Fibroblast of mammary gland (primary cell): ENCODE measurements around the gene OLIG1.

ENCODE experiments used
- DNase-seq: peaks from one replicate; pipeline ENCODE4 v3.0.0-alpha.2; 2010; ENCODE audit warnings: low read depth
- H3K4me3 ChIP-seq: 2 replicates; pipeline ENCODE4 v1.5.1; 2011; ENCODE audit warnings: low read depth, mild to moderate bottlenecking, low read length, moderate library complexity; ENCODE audit not compliant: control insufficient read depth
- CTCF ChIP-seq: conservative IDR thresholded peaks from 2 replicates; pipeline ENCODE4 v1.5.1; 2011; ENCODE audit warnings: low read depth, low read length, inconsistent platforms; ENCODE audit not compliant: control insufficient read depth, insufficient read depth

OLIG1 gene

GRCh38 chr21:33027401-33028286 lies 42.3 kb upstream of the OLIG1 start:
- no peak overlapping the region for H3K4me3 ChIP-seq
- TF ChIP-seq CTCF = no peak
- DNase-seq = no peak

- no peak for DNase-seq
- H3K4me3 ChIP-seq = no peak overlapping the region
- TF ChIP-seq CTCF = no peak
These were observed 41.7 kb upstream of the OLIG1 start for GRCh38 chr21:33028287-33028670.

GRCh38 chr21:33028773-33029384 lies 41.1 kb upstream of the OLIG1 start:
- no peak for TF ChIP-seq CTCF
- DNase-seq = no peak
- H3K4me3 ChIP-seq = no peak overlapping the region

- no peak for DNase-seq
- H3K4me3 ChIP-seq = no peak overlapping the region
- TF ChIP-seq CTCF = no peak
These were observed 40.5 kb upstream of the OLIG1 start for GRCh38 chr21:33029385-33029921.

GRCh38 chr21:33029975-33030461 lies 39.9 kb upstream of the OLIG1 start:
- H3K4me3 ChIP-seq = no peak overlapping the region
- no peak for TF ChIP-seq CTCF

GRCh38 chr21:33030633-33031032 lies 39.3 kb upstream of the OLIG1 start:
- no peak for TF ChIP-seq CTCF
- no peak overlapping the region for H3K4me3 ChIP-seq
- no peak for DNase-seq

More at GRCh38 chr21:33029975-33030461, 39.9 kb upstream of the OLIG1 start:
- DNase-seq = no peak
